CD4-positive, alpha-beta T cell (primary cell): ENCODE results near the gene OCA2. TPM values are rescaled to one million over a fixed set of nuclear protein-coding genes. Genes with fewer than 3 reads are reported as not detected.

Experiments
- ATAC-seq: fragments of 200-7000 bp; cut with Tn5 transposase; one replicate; pipeline ENCODE4 v1.10.0; 2022; ENCODE audit warnings: mild to moderate bottlenecking; ENCODE audit not compliant: poor library complexity
- CTCF ChIA-PET: fragments of 350-600 bp; sonication (Branson Sonifier 250); formaldehyde crosslinking; loops from one replicate; lab custom pipeline; 2021; ENCODE audit warnings: antibody characterized with exemption, inconsistent platforms; lab: Charles Lee
- POLR2A ChIA-PET: fragments of 350-600 bp; sonication (Branson Sonifier 250); formaldehyde crosslinking; loops from one replicate; lab custom pipeline; 2021; ENCODE audit warnings: antibody characterized with exemption, inconsistent platforms; lab: Charles Lee
- DNase-seq, 14 experiments: peaks; one replicate each; pipeline ENCODE4 v3.0.0-alpha.2; 2013 to 2020; ENCODE audit warnings: mixed read lengths in 2 of 14
- H3K27ac ChIP-seq, 2 donors: one replicate each; pipeline versions ENCODE4 v1.5.1 to v1.7.0; 2013; ENCODE audit warnings: low read length in 2 of 2, low read depth in 1 of 2, mild to moderate bottlenecking in 1 of 2
- H3K27me3 ChIP-seq, 2 experiments: 1 replicate in 1 of 2; 2 replicates in 1 of 2; pipeline versions ENCODE4 v1.6.1 to v1.7.0; 2013; ENCODE audit warnings: low read length in 2 of 2, control low read depth in 1 of 2, mild to moderate bottlenecking in 1 of 2, moderate library complexity in 1 of 2; ENCODE audit not compliant: insufficient read depth in 2 of 2, control insufficient read depth in 1 of 2
- H3K36me3 ChIP-seq: one replicate; pipeline ENCODE4 v1.6.1; 2013; ENCODE audit warnings: low read length, control low read depth; ENCODE audit not compliant: insufficient read depth
- H3K4me1 ChIP-seq: one replicate; pipeline ENCODE4 v1.6.1; 2013; ENCODE audit warnings: low read length, control low read depth; ENCODE audit not compliant: insufficient read depth
- H3K4me3 ChIP-seq: one replicate; pipeline ENCODE4 v1.5.1; 2013; ENCODE audit warnings: mild to moderate bottlenecking, low read length, moderate library complexity
- H3K9me3 ChIP-seq, 2 experiments: 1 replicate in 1 of 2; 2 replicates in 1 of 2; pipeline versions ENCODE4 v1.6.1 to v1.7.0; 2013; ENCODE audit warnings: low read length in 2 of 2, mild to moderate bottlenecking in 2 of 2, control low read depth in 1 of 2, moderate library complexity in 1 of 2; ENCODE audit not compliant: control insufficient read depth in 1 of 2, insufficient read depth in 1 of 2
- H3K27ac Mint-ChIP-seq: one replicate; pipeline ENCODE4 v1.8.0; 2020; ENCODE audit warnings: mixed read lengths
- H3K27me3 Mint-ChIP-seq: one replicate; pipeline ENCODE4 v1.8.0; 2021; ENCODE audit warnings: mixed read lengths
- H3K36me3 Mint-ChIP-seq: one replicate; pipeline ENCODE4 v1.8.0; 2021; ENCODE audit warnings: low read depth, mixed read lengths
- H3K4me1 Mint-ChIP-seq: one replicate; pipeline ENCODE4 v1.8.0; 2021; ENCODE audit warnings: low read depth, mixed read lengths
- H3K4me3 Mint-ChIP-seq: one replicate; pipeline ENCODE4 v1.8.0; 2020; ENCODE audit warnings: mild to moderate bottlenecking, mixed read lengths
- H3K9me3 Mint-ChIP-seq: one replicate; pipeline ENCODE4 v1.8.0; 2020; ENCODE audit warnings: mixed read lengths
- CTCF ChIP-seq: fragments of 200-600 bp; IDR thresholded peaks from one replicate; pipeline ENCODE4 v1.8.0; 2022; ENCODE audit warnings: antibody characterized with exemption, mild to moderate bottlenecking
- intact Hi-C, 2 experiments: fragments of 100-400 bp; cut with DNase I in 1 of 2; cut with micrococcal nuclease in 1 of 2; formaldehyde crosslinking; loops; one replicate each; pipeline versions ENCODE4 v1.15.1 to v1.9.0; 2023 to 2025; cut with DNase I, micrococcal nuclease
- total RNA-seq, 174 experiments: library from RNA in 2 of 174; stranded (reverse) in 2 of 174; gene quantifications; one replicate each; pipeline ENCODE4 v1.2.3 and lab custom pipeline; 2021 to 2026

The OCA2 gene
- total RNA-seq, 2 experiments from 2014 or later, result not detected

- no peaks in the 10 kb centered on the region for H3K36me3 Mint-ChIP-seq
- ChIA-PET CTCF (no interaction called here), POLR2A (no interaction called here)
- no peak overlapping the region for H3K27ac Mint-ChIP-seq
- DNase-seq (no peak), ATAC-seq (no peak)
- H3K4me3 Mint-ChIP-seq, result no peak overlapping the region
- no peak for TF ChIP-seq CTCF
- Histone ChIP-seq H3K4me3 (no peak overlapping the region), H3K27ac (no peak overlapping the region), H3K36me3 (no peaks in the 10 kb centered on the region), H3K27me3 (peaks cover 0 to 7% of the 10 kb centered on the region in 2 experiments), H3K4me1 (no peaks in the 10 kb centered on the region), H3K9me3 (no peaks in the 10 kb centered on the region)
- intact Hi-C loops, result no loop called here
- no peaks in the 10 kb centered on the region for H3K4me1 Mint-ChIP-seq
- H3K9me3 Mint-ChIP-seq, result no peaks in the 10 kb centered on the region
- peaks cover 18% of the 10 kb centered on the region for H3K27me3 Mint-ChIP-seq
These were observed 65.7 kb downstream of the OCA2 start for GRCh38 chr15:28033443-28033842.

GRCh38 chr15:28030801-28031200 is 68.3 kb downstream of the OCA2 start:
- no peak overlapping the region for H3K27ac ChIP-seq
- peaks cover 14% of the 10 kb centered on the region for H3K27me3 Mint-ChIP-seq
- ATAC-seq (no peak), DNase-seq (no peak)
- no peaks in the 10 kb centered on the region for H3K4me1 Mint-ChIP-seq
- no peak overlapping the region for H3K4me3 Mint-ChIP-seq
- H3K9me3 ChIP-seq, result peaks cover 0 to 6% of the 10 kb centered on the region in 2 experiments
- ChIA-PET POLR2A (interaction anchor here (0.8 kb wide), 1 partner anchor 9 kb away, joined by 4 read pairs; no protein-coding TSS in a partner anchor), CTCF (no interaction called here)
- H3K4me1 ChIP-seq, result no peaks in the 10 kb centered on the region
- no peaks in the 10 kb centered on the region for H3K36me3 Mint-ChIP-seq
- peaks cover 0 to 7% of the 10 kb centered on the region in 2 experiments for H3K27me3 ChIP-seq
- intact Hi-C loops, result no loop called here
- no peak overlapping the region for H3K27ac Mint-ChIP-seq
- TF ChIP-seq CTCF, result no peak
- no peak overlapping the region for H3K4me3 ChIP-seq
- no peaks in the 10 kb centered on the region for H3K36me3 ChIP-seq
- H3K9me3 Mint-ChIP-seq, result no peaks in the 10 kb centered on the region

GRCh38 chr15:28027714-28028076 is 71.4 kb downstream of the OCA2 start:
- peaks cover 0 to 6% of the 10 kb centered on the region in 2 experiments for H3K9me3 ChIP-seq
- Mint-ChIP-seq H3K4me3 (no peak overlapping the region), H3K4me1 (no peaks in the 10 kb centered on the region), H3K9me3 (no peaks in the 10 kb centered on the region), H3K36me3 (no peaks in the 10 kb centered on the region), H3K27ac (no peak overlapping the region), H3K27me3 (peaks cover 9% of the 10 kb centered on the region)
- no peak for ATAC-seq
- H3K27me3 ChIP-seq, result peaks cover 0 to 7% of the 10 kb centered on the region in 2 experiments
- H3K36me3 ChIP-seq, result no peaks in the 10 kb centered on the region
- CTCF ChIA-PET, result no interaction called here
- no peaks in the 10 kb centered on the region for H3K4me1 ChIP-seq
- intact Hi-C loops, result no loop called here
- H3K4me3 ChIP-seq, result no peak overlapping the region
- POLR2A ChIA-PET, result no interaction called here
- no peak for DNase-seq
- H3K27ac ChIP-seq, result no peak overlapping the region
- TF ChIP-seq CTCF, result no peak
